Medulla oblongata (tissue), 1 donor: ENCODE data around the gene BAIAP2L2.
"Not testable (repeated sequence)": the region's sequence is repeated elsewhere in the genome, so short reads cannot be mapped to it uniquely, and the experiment has no call there.

ENCODE experiments used
- DNase-seq: peaks from one replicate; pipeline ENCODE4 v3.0.0-alpha.2; 2015; ENCODE audit errors: extremely low spot score

BAIAP2L2 gene, protein sequence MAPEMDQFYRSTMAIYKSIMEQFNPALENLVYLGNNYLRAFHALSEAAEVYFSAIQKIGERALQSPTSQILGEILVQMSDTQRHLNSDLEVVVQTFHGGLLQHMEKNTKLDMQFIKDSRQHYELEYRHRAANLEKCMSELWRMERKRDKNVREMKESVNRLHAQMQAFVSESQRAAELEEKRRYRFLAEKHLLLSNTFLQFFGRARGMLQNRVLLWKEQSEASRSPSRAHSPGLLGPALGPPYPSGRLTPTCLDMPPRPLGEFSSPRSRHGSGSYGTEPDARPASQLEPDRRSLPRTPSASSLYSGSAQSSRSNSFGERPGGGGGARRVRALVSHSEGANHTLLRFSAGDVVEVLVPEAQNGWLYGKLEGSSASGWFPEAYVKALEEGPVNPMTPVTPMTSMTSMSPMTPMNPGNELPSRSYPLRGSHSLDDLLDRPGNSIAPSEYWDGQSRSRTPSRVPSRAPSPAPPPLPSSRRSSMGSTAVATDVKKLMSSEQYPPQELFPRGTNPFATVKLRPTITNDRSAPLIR

DNA sequence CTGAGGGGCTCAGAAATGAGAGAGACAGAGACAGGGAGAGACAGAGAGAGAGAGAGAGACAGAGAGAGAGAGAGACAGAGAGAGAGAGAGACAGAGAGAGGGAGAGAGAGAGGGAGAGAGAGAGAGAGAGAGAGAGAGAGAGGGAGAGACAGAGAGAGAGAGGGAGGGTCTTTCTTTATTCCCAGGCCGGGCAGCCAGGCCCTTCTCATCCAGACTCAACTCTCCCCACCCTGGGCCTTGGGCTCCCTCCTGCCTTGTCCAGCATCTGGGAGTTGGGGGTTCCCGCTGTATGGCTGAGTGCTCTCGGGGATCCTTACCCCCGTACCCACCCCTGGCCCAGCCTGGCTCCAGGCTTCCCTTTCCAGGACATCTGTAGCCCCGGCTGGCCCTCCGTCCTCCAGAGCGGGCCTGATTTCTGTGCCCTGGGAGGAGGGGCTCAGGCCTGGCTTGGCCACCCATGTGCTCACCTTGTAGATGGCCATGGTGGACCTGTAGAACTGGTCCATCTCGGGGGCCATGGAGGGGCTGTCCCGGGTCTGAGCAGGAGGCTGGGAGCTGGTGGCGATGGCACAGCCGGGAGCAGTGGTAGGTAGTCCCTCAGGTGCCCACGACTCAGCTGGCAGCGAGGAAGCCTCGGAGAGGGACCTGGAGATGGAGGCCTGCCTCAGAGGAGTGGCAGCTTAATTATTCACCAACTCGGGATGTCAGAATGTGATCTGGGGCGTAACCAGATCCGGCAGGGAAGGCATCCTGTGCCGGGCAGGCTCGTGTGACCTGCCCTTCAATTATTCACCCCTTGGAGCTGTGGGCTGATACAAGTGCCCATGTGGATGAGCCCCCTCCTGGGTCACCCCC, at the start of gene BAIAP2L2:
Gene BAIAP2L2 (minus strand): TSS at position 677 of the 855 bp plus-strand sequence. CDS start 159 bp downstream, at position 518.
- no peak for DNase-seq

DNA sequence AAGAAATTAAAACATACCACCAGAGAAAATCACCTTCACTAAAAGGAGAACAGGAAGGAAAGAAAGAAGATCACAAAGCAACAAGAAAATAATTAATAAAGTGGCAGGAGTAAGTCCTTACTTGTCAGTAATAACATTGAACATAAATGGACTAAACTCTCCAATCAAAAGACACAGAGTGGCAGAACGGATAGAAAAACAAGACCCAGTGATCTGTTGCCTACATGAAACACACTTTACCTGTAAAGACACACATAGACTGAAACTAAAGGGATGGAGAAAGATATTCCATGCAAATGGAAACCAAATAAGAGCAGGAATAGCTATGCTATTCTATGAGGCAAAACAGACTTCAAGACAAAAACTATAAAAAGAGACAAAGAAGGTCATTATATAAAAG, 45.2 kb upstream of the BAIAP2L2 start:
- no peak for DNase-seq

- not testable (repeated sequence) for DNase-seq
Measured at GRCh38 chr22:38154563-38154915, 44.1 kb upstream of the BAIAP2L2 start.

GRCh38 chr22:38153821-38154562, 43.5 kb upstream of the BAIAP2L2 start:
- no peak for DNase-seq

DNA sequence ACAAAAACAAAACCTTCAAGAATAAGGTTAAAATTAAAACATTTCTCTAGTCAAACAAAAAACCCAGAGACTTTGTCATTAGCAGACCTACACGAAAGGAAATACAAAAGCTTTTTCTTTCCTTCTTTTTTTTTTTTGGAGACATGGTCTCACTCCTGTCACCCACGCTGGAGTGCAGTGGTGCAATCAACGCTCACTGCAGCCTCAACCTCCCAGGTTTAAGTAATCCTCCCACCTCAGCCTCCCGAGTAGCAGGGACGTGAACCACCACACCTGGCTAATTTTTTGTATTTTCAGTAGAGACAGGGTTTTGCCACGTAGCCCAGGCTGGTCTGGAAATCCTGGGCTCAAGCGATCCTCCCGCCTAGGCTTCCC, 40.6 kb upstream of the BAIAP2L2 start:
- DNase-seq: no peak

- DNase-seq: no peak
Measured at GRCh38 chr22:38148245-38148644, 37.8 kb upstream of the BAIAP2L2 start.

- DNase-seq: not testable (repeated sequence)
Measured at GRCh38 chr22:38146166-38146565, 35.7 kb upstream of the BAIAP2L2 start.

- no peak for DNase-seq
Measured at GRCh38 chr22:38144025-38144405, 33.5 kb upstream of the BAIAP2L2 start.

DNA sequence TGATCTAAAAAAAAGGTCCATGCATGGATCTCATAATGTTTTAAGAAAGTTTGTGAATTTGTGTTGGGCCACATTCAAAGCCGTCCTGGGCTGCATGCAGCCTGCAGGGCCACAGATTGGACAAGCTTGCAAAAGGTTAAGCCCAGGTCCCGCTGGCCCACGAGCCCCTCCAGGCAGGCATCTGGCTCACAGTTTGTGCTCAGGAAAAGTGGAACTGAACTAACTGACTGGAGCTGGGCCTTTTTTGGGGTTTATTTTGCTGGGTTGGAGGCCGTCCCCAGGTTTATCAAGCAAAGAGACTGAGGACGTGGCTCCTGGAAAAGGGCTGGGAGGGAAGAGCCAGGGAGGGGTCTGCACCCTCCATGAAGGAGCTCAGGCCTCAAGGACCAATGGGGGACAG, 32.1 kb upstream of the BAIAP2L2 start:
- no peak for DNase-seq

DNA sequence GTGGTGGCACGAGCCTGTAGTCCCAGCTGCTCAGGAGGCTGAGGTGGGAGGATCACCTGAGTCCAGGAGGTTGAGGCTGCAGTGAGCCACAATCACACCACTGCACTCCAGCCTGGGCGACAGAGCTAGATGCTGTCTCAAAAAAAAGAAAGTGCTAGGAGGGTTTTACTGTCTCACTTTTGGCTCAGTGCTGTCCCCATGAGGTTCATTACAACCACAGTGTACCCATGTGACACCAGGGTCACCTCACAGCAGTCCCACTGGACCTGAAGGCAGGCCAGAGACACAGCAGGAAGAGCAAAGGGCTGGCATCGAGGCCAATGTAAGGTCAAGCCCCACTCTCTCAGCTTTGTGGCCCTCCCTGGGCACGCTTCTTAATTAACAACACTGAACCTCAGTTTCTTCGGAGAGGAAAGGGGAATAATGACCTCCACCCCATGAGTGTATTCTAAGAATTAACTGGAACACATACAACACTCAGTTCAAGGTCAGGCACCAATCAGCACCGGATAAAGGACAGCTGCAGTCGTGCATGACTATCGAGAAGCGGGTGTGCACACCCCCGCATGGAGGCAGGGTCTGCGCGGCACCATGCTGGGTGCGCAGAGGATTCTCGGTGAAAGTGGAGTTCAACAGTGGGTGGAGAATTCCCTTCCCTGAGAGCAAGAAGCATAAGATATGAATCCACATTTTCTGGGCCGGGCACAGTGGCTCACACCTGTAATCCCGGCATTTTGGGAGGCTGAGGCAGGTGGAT, 30.9 kb upstream of the BAIAP2L2 start:
- DNase-seq: no peak

DNA sequence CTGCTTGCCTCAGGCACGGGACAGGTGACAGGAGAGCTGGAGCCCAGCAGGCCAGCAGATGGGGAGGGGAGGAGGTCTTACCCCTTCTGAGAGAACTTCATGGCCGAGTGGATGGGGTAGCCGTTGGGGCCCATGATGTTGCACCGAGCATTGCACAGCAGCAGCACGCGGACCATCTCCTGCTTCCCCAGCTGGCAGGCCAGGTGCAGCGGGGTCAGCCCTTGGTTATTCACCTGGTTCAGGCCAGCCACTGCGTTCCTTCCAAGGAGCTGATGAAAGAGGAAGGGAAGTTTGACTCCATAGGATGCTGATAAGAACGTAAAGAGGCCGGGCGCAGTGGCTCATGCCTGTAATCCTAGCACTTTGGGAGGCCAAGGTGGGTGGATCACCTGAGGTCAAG, 29.4 kb upstream of the BAIAP2L2 start:
- no peak for DNase-seq

DNA sequence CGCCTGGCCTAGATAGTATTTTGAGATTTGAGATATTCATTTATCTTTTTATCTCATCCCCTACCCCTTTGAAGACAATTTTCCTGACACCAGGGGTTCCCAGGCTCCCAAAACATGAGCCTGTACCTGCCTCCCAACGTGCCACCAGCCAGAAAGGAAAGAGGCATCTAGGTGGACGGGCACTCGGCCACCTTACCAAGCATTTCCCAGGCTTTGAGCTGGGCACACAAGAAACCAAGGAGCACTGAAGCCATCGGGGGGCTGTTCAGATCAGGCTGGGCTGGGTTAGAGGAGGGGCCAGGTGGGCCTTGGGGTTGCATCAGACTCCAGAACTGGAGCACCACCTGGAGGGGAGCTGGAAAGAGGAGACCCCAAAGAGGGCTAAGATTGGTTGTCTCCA, 28.5 kb upstream of the BAIAP2L2 start:
- no peak for DNase-seq

DNA sequence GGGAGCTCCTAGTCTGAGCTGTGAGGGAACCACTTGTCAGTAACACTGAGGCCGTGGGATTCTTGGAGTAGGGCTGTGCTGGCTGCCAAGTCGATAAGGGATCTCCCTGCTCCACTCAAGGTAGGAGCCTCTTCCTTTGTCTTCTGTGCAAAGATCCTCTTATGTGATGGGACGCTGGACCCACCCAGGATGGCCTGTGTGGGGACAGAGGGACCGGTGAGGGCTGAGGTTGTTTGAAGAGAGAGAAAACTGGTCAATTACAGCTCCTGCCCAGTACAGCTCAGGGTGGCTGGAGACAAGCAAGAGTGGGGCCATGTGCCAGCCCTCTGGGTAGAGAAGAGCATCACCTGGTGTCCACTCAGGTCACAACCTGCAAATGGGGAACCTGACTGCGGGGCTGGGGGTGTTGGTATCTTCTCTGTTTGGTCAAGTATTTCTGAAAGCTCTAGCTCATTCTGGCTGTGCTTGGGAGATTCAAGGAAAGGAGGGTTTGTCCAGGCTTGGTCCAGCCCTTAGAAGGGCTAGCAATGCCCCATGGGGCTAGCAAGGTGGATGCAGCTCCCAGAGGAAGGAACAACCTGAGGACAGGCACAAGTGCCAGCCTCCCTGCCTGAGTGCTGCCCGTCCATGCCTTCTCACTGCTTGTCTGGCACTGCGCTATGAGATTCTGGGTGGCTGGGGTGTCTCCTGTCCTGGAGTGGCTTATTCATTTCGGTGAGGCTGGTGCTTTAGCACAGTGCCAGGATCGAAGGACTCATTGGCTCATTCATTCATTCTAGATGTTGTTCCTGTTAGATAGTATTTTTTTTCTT, 27.6 kb upstream of the BAIAP2L2 start:
- no peak for DNase-seq

DNA sequence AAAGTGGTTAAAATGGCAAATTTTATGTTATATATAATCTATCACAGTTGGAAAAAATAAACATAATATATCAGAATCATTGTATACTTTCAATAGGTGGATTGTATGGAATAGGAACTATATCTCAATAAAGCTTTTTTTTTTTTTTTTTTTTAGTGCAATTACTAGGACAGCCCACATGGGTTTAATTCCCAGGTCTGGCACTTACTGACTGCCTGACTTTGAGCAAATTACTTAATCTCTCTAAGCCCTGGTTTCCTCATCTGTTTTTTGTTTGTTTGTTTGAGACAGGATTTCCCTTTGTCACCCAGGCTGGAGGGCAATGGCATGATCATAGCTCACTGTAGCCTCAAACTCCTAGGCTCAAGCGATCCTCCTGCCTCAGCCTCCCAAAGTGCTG, 26.1 kb upstream of the BAIAP2L2 start:
- no peak for DNase-seq

DNA sequence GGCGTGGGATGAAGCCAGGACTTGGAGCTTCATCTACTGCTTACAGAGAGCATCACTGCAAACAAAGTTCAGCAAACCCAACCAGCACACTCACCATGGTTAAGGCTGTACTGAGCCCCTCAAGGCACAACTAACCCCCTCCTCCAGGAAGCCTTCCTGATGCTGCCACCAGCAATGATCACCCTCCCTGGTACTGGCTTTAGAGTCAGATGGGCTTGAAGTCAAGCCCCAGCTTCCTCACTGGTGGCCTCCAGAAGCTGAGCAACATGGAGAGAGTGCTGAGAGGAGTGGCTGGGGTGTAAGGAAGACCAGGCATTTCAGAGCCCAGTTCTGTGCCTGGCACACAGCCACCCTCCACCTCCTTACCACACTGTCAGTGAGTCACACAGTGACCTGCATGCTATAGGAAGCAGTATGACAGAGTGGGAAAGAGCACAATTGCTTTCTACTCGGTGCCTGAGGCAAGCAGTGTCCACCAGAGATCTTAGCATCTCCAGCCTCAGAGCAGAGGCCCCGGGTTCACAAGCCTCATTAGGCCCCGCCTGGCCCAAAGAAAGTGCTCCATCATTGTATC, 24.7 kb upstream of the BAIAP2L2 start:
- DNase-seq: no peak

GRCh38 chr22:38133331-38133730, 22.8 kb upstream of the BAIAP2L2 start:
- no peak for DNase-seq

- DNase-seq: no peak
Measured at GRCh38 chr22:38132794-38133193, 22.3 kb upstream of the BAIAP2L2 start.

GRCh38 chr22:38132136-38132535, 21.7 kb upstream of the BAIAP2L2 start:
- no peak for DNase-seq

DNA sequence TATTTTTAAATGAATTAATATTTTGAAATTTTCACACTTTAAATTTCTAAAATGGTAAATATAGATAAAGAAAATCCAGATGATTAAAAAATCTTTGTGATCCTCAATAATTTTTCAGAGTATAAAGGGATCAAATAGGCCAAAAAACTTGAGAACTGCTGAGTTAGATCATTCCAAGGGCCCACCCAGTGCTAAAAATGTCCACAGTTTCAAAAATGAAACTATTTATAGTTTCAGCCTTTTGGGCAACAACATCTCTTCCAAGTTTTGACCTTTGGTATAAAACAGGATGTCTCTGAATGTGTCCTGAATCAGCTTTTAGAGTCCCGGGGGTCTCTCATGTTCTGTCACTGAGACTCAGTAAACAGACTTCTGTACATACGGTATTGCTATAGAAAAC, 20.9 kb upstream of the BAIAP2L2 start:
- no peak for DNase-seq

- DNase-seq: no peak
Measured at GRCh38 chr22:38129856-38130255, 19.4 kb upstream of the BAIAP2L2 start.
